ENCODE data around the gene MED22.

The MED22 gene

DNA sequence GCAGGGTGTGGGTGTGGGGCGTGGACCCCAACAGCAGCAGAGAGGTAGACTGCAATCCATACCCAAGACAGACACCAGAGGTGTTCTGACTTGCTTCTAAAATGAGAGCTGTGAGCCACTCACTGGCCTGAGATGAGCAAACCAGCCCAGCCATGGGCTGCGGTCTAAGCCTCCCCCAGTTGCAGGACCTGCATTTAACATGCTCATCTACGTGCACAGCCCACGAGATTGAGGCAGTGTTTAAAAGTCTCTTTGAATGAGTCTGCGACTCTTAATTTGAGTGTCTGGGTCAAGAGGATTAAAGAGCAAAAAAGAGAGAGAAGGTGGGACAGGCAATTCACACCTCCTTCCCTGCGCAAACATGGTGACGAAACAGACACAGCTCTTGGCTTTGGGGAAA lies 22.0 kb upstream of the MED22 start:
- no peak overlapping the region for H3K27ac ChIP-seq (ENCODE audit: low read length, poor library complexity, severe bottlenecking)
- H3K4me1 ChIP-seq (ENCODE audit: control insufficient read depth, insufficient read depth, low read depth, low read length) = peaks cover 59% of the 10 kb centered on the region
- H3K18ac ChIP-seq (ENCODE audit: low read depth in 1 of 2, low read length in 2 of 2) = no peak overlapping the region
- no peak overlapping the region for H3K4ac ChIP-seq (ENCODE audit: low read depth in 1 of 2, low read length in 2 of 2)
- H2AFZ ChIP-seq (ENCODE audit: low read depth, low read length) = no peak overlapping the region
- no peak overlapping the region for H3K23ac ChIP-seq (ENCODE audit: low read length in 2 of 2)
- H2BK12ac ChIP-seq (ENCODE audit: low read length in 2 of 2) = no peak overlapping the region
- H3K27me3 ChIP-seq (ENCODE audit: control insufficient read depth in 1 of 2, insufficient read depth in 1 of 2, low read length in 2 of 2) = no peaks in the 10 kb centered on the region
- H3K36me3 ChIP-seq (ENCODE audit: control insufficient read depth in 1 of 2, insufficient read depth in 2 of 2, low read depth in 1 of 2, low read length in 2 of 2) = peaks cover 67 to 77% of the 10 kb centered on the region in 2 experiments
- H2AK5ac ChIP-seq (ENCODE audit: low read length, severe bottlenecking) = no peak overlapping the region
- DNase-seq = no peak
- no peak overlapping the region for H4K91ac ChIP-seq (ENCODE audit: low read length)
- no peak overlapping the region for H2BK5ac ChIP-seq (ENCODE audit: low read depth, low read length, poor library complexity, severe bottlenecking)
- H3K79me1 ChIP-seq (replicated peaks; ENCODE audit: low read length, poor library complexity, severe bottlenecking) = no peaks in the 10 kb centered on the region
- no peak overlapping the region for H2BK120ac ChIP-seq (ENCODE audit: low read depth, low read length)
- H3K4me2 ChIP-seq (ENCODE audit: low read length, poor library complexity, severe bottlenecking) = no peak overlapping the region
- no peak overlapping the region for H3K4me3 ChIP-seq (ENCODE audit: insufficient read depth in 1 of 2, low read depth in 1 of 2, low read length in 2 of 2)
- H2BK15ac ChIP-seq (ENCODE audit: low read depth, poor library complexity, severe bottlenecking) = no peak overlapping the region
- WGBS = 95% methylated on average over 7 of the region's 7 CpGs
- H3K9me3 ChIP-seq (ENCODE audit: control insufficient read depth, low read length) = no peaks in the 10 kb centered on the region
- no peak overlapping the region for H3K9ac ChIP-seq (ENCODE audit: low read length)
- no peak overlapping the region for H3K14ac ChIP-seq (ENCODE audit: low read length in 2 of 2)
- H4K8ac ChIP-seq (ENCODE audit: low read length) = no peak overlapping the region

DNA sequence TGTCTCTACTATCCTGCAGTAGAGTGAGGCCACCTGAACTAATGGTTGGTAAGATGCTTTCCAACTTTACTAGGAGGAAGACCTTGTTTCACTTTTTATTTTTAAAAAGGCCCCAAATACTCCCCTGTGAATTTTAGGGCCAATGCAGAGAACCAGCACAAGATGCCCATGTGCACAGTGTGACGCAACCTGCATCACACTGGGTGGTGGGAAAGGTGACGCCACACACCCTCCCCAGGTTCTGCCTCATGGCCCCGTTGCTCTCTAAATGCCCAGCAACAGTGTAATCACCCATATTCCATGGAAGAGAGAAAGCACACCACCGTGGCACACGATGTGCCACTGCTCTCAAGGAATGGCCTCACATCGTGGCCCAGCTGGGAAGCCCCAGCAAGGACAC lies 21.5 kb upstream of the MED22 start:
- Histone ChIP-seq H3K4me3 (ENCODE audit: insufficient read depth in 1 of 2, low read depth in 1 of 2, low read length in 2 of 2) (no peak overlapping the region), H3K27me3 (ENCODE audit: control insufficient read depth in 1 of 2, insufficient read depth in 1 of 2, low read length in 2 of 2) (no peaks in the 10 kb centered on the region), H3K4ac (ENCODE audit: low read depth in 1 of 2, low read length in 2 of 2) (no peak overlapping the region), H2AFZ (ENCODE audit: low read depth, low read length) (no peak overlapping the region), H3K4me1 (ENCODE audit: control insufficient read depth, insufficient read depth, low read depth, low read length) (peaks cover 63% of the 10 kb centered on the region), H4K8ac (ENCODE audit: low read length) (no peak overlapping the region), H3K27ac (ENCODE audit: low read length, poor library complexity, severe bottlenecking) (no peak overlapping the region), H2BK12ac (ENCODE audit: low read length in 2 of 2) (no peak overlapping the region), H2BK5ac (ENCODE audit: low read depth, low read length, poor library complexity, severe bottlenecking) (no peak overlapping the region), H3K23ac (ENCODE audit: low read length in 2 of 2) (no peak overlapping the region), H3K9me3 (ENCODE audit: control insufficient read depth, low read length) (no peaks in the 10 kb centered on the region), H3K14ac (ENCODE audit: low read length in 2 of 2) (no peak overlapping the region), H3K79me1 (replicated peaks; ENCODE audit: low read length, poor library complexity, severe bottlenecking) (peaks cover 2% of the 10 kb centered on the region), H2AK5ac (ENCODE audit: low read length, severe bottlenecking) (no peak overlapping the region), H3K4me2 (ENCODE audit: low read length, poor library complexity, severe bottlenecking) (no peak overlapping the region), H3K18ac (ENCODE audit: low read depth in 1 of 2, low read length in 2 of 2) (no peak overlapping the region), H3K36me3 (ENCODE audit: control insufficient read depth in 1 of 2, insufficient read depth in 2 of 2, low read depth in 1 of 2, low read length in 2 of 2) (peaks cover 70 to 80% of the 10 kb centered on the region in 2 experiments), H3K9ac (ENCODE audit: low read length) (peak overlapping the region; percentile 36), H2BK15ac (ENCODE audit: low read depth, poor library complexity, severe bottlenecking) (no peak overlapping the region), H4K91ac (ENCODE audit: low read length) (no peak overlapping the region), H2BK120ac (ENCODE audit: low read depth, low read length) (no peak overlapping the region)
- 88% methylated on average over 6 of the region's 6 CpGs for WGBS
- DNase-seq = no peak

DNA sequence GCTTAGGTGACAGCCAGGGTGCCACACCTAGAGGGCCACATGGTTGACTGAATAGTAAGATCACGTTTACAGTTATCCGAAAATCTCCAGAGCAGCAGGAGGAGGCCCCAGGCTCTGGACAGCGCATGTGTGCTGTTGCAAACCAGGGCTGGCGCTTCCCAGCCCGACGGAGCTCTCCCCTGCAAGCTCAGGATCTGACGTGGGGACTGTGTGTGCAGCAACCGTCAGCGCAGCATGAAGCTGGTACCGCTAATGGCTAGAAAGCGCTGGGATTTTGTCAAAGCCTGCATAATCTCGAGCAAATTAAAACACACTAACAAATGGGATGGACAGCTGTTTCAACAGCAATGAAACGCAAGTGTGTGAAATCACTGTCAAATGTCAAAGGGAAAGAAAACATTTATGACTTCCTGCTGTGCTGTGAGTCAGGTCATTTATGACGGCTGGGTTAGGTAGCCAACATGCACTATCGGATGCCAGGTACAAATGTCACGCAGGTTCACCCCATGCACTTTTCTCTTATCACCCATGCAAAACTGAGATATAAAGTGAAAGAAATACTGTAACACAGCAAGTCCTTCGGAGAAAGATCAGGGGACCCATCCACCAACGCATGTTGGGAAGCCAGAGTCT lies 20.4 kb upstream of the MED22 start:
- no peak for DNase-seq
- H3K9me3 ChIP-seq (ENCODE audit: control insufficient read depth, low read length) = no peaks in the 10 kb centered on the region
- no peak overlapping the region for H3K27ac ChIP-seq (ENCODE audit: low read length, poor library complexity, severe bottlenecking)
- peaks cover 78 to 89% of the 10 kb centered on the region in 2 experiments for H3K36me3 ChIP-seq (ENCODE audit: control insufficient read depth in 1 of 2, insufficient read depth in 2 of 2, low read depth in 1 of 2, low read length in 2 of 2)
- H2BK5ac ChIP-seq (ENCODE audit: low read depth, low read length, poor library complexity, severe bottlenecking) = no peak overlapping the region
- peaks cover 5% of the 10 kb centered on the region for H3K79me1 ChIP-seq (replicated peaks; ENCODE audit: low read length, poor library complexity, severe bottlenecking)
- no peak overlapping the region for H2BK12ac ChIP-seq (ENCODE audit: low read length in 2 of 2)
- H2AFZ ChIP-seq (ENCODE audit: low read depth, low read length) = no peak overlapping the region
- 76% methylated on average over 18 of the region's 18 CpGs for WGBS
- no peak overlapping the region for H3K23ac ChIP-seq (ENCODE audit: low read length in 2 of 2)
- H2AK5ac ChIP-seq (ENCODE audit: low read length, severe bottlenecking) = no peak overlapping the region
- no peak overlapping the region for H3K4ac ChIP-seq (ENCODE audit: low read depth in 1 of 2, low read length in 2 of 2)
- no peak overlapping the region for H2BK15ac ChIP-seq (ENCODE audit: low read depth, poor library complexity, severe bottlenecking)
- no peaks in the 10 kb centered on the region for H3K27me3 ChIP-seq (ENCODE audit: control insufficient read depth in 1 of 2, insufficient read depth in 1 of 2, low read length in 2 of 2)
- H3K4me1 ChIP-seq (ENCODE audit: control insufficient read depth, insufficient read depth, low read depth, low read length) = peaks cover 60% of the 10 kb centered on the region
- no peak overlapping the region for H4K91ac ChIP-seq (ENCODE audit: low read length)
- no peak overlapping the region for H2BK120ac ChIP-seq (ENCODE audit: low read depth, low read length)
- H3K4me3 ChIP-seq (ENCODE audit: insufficient read depth in 1 of 2, low read depth in 1 of 2, low read length in 2 of 2) = peak overlapping the region in 1 of 2 experiments; percentile 43
- peak overlapping the region; percentile 34 for H3K4me2 ChIP-seq (ENCODE audit: low read length, poor library complexity, severe bottlenecking)
- H3K14ac ChIP-seq (ENCODE audit: low read length in 2 of 2) = no peak overlapping the region
- no peak overlapping the region for H4K8ac ChIP-seq (ENCODE audit: low read length)
- no peak overlapping the region for H3K18ac ChIP-seq (ENCODE audit: low read depth in 1 of 2, low read length in 2 of 2)
- H3K9ac ChIP-seq (ENCODE audit: low read length) = peak overlapping the region; percentile 36

DNA sequence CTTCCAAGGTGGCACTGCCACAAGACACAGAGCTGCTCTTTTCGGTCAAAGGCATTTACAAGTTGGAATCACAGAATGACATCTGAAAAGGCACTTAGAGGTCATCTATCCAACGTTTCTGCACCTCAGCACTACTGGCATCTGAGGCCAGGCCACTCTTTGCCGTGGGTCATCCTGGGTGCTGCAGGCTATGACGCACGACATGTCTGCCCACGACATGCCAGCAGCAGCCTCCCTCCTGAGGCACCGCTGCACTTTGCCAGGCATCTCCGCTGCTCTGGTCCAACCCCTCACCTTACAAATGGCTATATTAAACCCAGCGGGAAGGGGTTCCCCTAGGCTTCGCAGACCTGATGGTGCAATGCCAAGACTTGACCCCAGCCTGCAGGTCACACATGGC lies 19.8 kb upstream of the MED22 start:
- WGBS = 96% methylated on average over 10 of the region's 10 CpGs
- no peak overlapping the region for H3K14ac ChIP-seq (ENCODE audit: low read length in 2 of 2)
- no peak overlapping the region for H2BK5ac ChIP-seq (ENCODE audit: low read depth, low read length, poor library complexity, severe bottlenecking)
- no peak overlapping the region for H3K18ac ChIP-seq (ENCODE audit: low read depth in 1 of 2, low read length in 2 of 2)
- H3K27ac ChIP-seq (ENCODE audit: low read length, poor library complexity, severe bottlenecking) = no peak overlapping the region
- H3K79me1 ChIP-seq (replicated peaks; ENCODE audit: low read length, poor library complexity, severe bottlenecking) = peaks cover 8% of the 10 kb centered on the region
- H3K4ac ChIP-seq (ENCODE audit: low read depth in 1 of 2, low read length in 2 of 2) = no peak overlapping the region
- peak overlapping the region; percentile 36 for H3K9ac ChIP-seq (ENCODE audit: low read length)
- no peak overlapping the region for H2BK12ac ChIP-seq (ENCODE audit: low read length in 2 of 2)
- H2AFZ ChIP-seq (ENCODE audit: low read depth, low read length) = no peak overlapping the region
- H3K27me3 ChIP-seq (ENCODE audit: control insufficient read depth in 1 of 2, insufficient read depth in 1 of 2, low read length in 2 of 2) = no peaks in the 10 kb centered on the region
- H4K8ac ChIP-seq (ENCODE audit: low read length) = no peak overlapping the region
- H4K91ac ChIP-seq (ENCODE audit: low read length) = no peak overlapping the region
- no peak for DNase-seq
- no peak overlapping the region for H2AK5ac ChIP-seq (ENCODE audit: low read length, severe bottlenecking)
- H2BK120ac ChIP-seq (ENCODE audit: low read depth, low read length) = no peak overlapping the region
- H3K4me3 ChIP-seq (ENCODE audit: insufficient read depth in 1 of 2, low read depth in 1 of 2, low read length in 2 of 2) = no peak overlapping the region
- peaks cover 57% of the 10 kb centered on the region for H3K4me1 ChIP-seq (ENCODE audit: control insufficient read depth, insufficient read depth, low read depth, low read length)
- no peak overlapping the region for H3K4me2 ChIP-seq (ENCODE audit: low read length, poor library complexity, severe bottlenecking)
- no peak overlapping the region for H3K23ac ChIP-seq (ENCODE audit: low read length in 2 of 2)
- no peak overlapping the region for H2BK15ac ChIP-seq (ENCODE audit: low read depth, poor library complexity, severe bottlenecking)
- H3K9me3 ChIP-seq (ENCODE audit: control insufficient read depth, low read length) = no peaks in the 10 kb centered on the region
- H3K36me3 ChIP-seq (ENCODE audit: control insufficient read depth in 1 of 2, insufficient read depth in 2 of 2, low read depth in 1 of 2, low read length in 2 of 2) = peaks cover 77 to 90% of the 10 kb centered on the region in 2 experiments

All from mesenchymal stem cell (in vitro differentiated cells and primary cell).